ENCODE measurements around the gene CENPP.

DNA sequence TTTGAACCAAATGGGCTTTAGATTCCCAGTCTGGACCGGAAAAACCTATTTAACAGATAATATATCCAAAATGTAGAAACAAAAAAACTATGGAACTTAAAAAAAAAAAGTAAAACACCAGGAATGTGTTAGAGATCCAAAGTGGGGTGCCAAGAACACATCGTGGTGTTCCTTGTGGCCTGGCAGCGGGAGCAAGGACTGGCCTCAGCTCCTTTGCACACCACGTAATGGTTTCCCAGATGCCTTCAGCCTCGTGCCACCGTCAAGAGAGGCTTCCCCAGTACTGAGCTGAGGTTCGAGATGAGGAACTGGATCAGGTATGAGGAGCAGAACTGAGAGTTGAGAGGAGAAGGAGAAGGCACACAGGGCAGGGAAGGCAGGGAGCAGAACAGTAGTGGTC, 153.0 kb downstream of the CENPP start:
- TF ChIP-seq RAD21 (IDR thresholded peaks at IDR 0.05; ENCODE audit: low read depth) (no peak), EP300 (IDR thresholded peaks at IDR 0.05; ENCODE audit: borderline replicate concordance) (no peak), YY1 (IDR thresholded peaks at IDR 0.05; ENCODE audit: low read depth) (no peak), TAF1 (IDR thresholded peaks at IDR 0.05; ENCODE audit: low read depth) (no peak), CEBPB (IDR thresholded peaks at IDR 0.05) (no peak), NFIC (IDR thresholded peaks at IDR 0.05) (no peak)
- TF ChIP-seq, protein P1, sequence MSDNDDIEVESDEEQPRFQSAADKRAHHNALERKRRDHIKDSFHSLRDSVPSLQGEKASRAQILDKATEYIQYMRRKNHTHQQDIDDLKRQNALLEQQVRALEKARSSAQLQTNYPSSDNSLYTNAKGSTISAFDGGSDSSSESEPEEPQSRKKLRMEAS (IDR thresholded peaks at IDR 0.05), result no peak
- TF ChIP-seq, protein P2, sequence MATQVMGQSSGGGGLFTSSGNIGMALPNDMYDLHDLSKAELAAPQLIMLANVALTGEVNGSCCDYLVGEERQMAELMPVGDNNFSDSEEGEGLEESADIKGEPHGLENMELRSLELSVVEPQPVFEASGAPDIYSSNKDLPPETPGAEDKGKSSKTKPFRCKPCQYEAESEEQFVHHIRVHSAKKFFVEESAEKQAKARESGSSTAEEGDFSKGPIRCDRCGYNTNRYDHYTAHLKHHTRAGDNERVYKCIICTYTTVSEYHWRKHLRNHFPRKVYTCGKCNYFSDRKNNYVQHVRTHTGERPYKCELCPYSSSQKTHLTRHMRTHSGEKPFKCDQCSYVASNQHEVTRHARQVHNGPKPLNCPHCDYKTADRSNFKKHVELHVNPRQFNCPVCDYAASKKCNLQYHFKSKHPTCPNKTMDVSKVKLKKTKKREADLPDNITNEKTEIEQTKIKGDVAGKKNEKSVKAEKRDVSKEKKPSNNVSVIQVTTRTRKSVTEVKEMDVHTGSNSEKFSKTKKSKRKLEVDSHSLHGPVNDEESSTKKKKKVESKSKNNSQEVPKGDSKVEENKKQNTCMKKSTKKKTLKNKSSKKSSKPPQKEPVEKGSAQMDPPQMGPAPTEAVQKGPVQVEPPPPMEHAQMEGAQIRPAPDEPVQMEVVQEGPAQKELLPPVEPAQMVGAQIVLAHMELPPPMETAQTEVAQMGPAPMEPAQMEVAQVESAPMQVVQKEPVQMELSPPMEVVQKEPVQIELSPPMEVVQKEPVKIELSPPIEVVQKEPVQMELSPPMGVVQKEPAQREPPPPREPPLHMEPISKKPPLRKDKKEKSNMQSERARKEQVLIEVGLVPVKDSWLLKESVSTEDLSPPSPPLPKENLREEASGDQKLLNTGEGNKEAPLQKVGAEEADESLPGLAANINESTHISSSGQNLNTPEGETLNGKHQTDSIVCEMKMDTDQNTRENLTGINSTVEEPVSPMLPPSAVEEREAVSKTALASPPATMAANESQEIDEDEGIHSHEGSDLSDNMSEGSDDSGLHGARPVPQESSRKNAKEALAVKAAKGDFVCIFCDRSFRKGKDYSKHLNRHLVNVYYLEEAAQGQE (IDR thresholded peaks at IDR 0.05; ENCODE audit: low read depth), result no peak

Measured in Ishikawa (cell line).